Endodermal cell (in vitro differentiated cells): ENCODE data around the gene TLCD3B. TPM values are rescaled to one million over a fixed set of nuclear protein-coding genes. Genes with fewer than 3 reads are reported as not detected.

Experiments
- DNase-seq: peaks from one replicate; pipeline ENCODE4 v3.0.0-alpha.2; 2017
- H3K27ac ChIP-seq: 2 replicates; pipeline ENCODE4 v1.5.1; 2013; ENCODE audit warnings: mild to moderate bottlenecking, low read depth, low read length, moderate library complexity
- H3K27me3 ChIP-seq: 2 replicates; pipeline ENCODE4 v1.6.1; 2013; ENCODE audit warnings: mild to moderate bottlenecking, low read length, moderate library complexity; ENCODE audit not compliant: insufficient read depth, control insufficient read depth, poor library complexity, severe bottlenecking
- H3K36me3 ChIP-seq: 2 replicates; pipeline ENCODE4 v1.7.0; 2013; ENCODE audit warnings: mild to moderate bottlenecking, low read length, moderate library complexity; ENCODE audit not compliant: control insufficient read depth, insufficient read depth
- H3K4me1 ChIP-seq: one replicate; pipeline ENCODE4 v1.7.0; 2013; ENCODE audit warnings: low read length; ENCODE audit not compliant: control insufficient read depth, insufficient read depth
- H3K4me3 ChIP-seq: 2 replicates; pipeline ENCODE4 v1.5.1; 2013; ENCODE audit warnings: mild to moderate bottlenecking, low read length, moderate library complexity
- H3K9ac ChIP-seq: 2 replicates; pipeline ENCODE4 v1.6.1; 2013; ENCODE audit warnings: mild to moderate bottlenecking, low read length, moderate library complexity; ENCODE audit not compliant: poor library complexity, severe bottlenecking; ENCODE audit errors: extremely low read depth
- H3K9me3 ChIP-seq: 2 replicates; pipeline ENCODE4 v1.6.1; 2013; ENCODE audit warnings: mild to moderate bottlenecking, low read length, moderate library complexity; ENCODE audit not compliant: control insufficient read depth
- H3K27ac Mint-ChIP-seq: 2 replicates; pipeline ENCODE4 v1.8.0; 2020; ENCODE audit warnings: mixed read lengths
- H3K27me3 Mint-ChIP-seq: 2 replicates; pipeline ENCODE4 v1.8.0; 2021; ENCODE audit warnings: mild to moderate bottlenecking, mixed read lengths; ENCODE audit not compliant: insufficient read depth
- H3K36me3 Mint-ChIP-seq: 2 replicates; pipeline ENCODE4 v1.8.0; 2020; ENCODE audit warnings: low read depth, mixed read lengths
- H3K4me1 Mint-ChIP-seq: 2 replicates; pipeline ENCODE4 v1.8.0; 2020; ENCODE audit warnings: mixed read lengths
- H3K4me3 Mint-ChIP-seq: 2 replicates; pipeline ENCODE4 v1.8.0; 2020; ENCODE audit warnings: mild to moderate bottlenecking, moderate library complexity, mixed read lengths
- H3K9me3 Mint-ChIP-seq: 2 replicates; pipeline ENCODE4 v1.8.0; 2020; ENCODE audit warnings: mild to moderate bottlenecking, mixed read lengths
- WGBS, 2 experiments: methylation state at CpG; one replicate each; pipeline versions ENCODE4 v1.1.5 to v1.1.7; 2013; ENCODE audit warnings: missing lambda C conversion rate in 2 of 2, mixed read lengths in 1 of 2; ENCODE audit not compliant: insufficient coverage in 1 of 2, insufficient read length in 1 of 2; 5-methylcytosine and 5-hydroxymethylcytosine counted together
- total RNA-seq, 2 donors: library from RNA; stranded (reverse); fragmentation: NEBNext Ultra II Directional in 1 of 2; extraction: Animal tissue kit (Norgen Biotek cat#: 25700) in 1 of 2; gene quantifications; 2 replicates in 1 of 2; 3 replicates in 1 of 2; pipeline ENCODE4 v1.2.1, GENCODE V29; 2021
- TF ChIP-seq, protein P1 (sequence below): fragments of 200-600 bp; sonication (generic); conservative IDR thresholded peaks from 2 replicates; pipeline ENCODE4 v1.5.0; 2021; ENCODE audit warnings: antibody characterized with exemption, mild to moderate bottlenecking

TLCD3B gene
- total RNA-seq, 2 donors from 2014 or later, result 3.3 to 3.5 TPM

DNA sequence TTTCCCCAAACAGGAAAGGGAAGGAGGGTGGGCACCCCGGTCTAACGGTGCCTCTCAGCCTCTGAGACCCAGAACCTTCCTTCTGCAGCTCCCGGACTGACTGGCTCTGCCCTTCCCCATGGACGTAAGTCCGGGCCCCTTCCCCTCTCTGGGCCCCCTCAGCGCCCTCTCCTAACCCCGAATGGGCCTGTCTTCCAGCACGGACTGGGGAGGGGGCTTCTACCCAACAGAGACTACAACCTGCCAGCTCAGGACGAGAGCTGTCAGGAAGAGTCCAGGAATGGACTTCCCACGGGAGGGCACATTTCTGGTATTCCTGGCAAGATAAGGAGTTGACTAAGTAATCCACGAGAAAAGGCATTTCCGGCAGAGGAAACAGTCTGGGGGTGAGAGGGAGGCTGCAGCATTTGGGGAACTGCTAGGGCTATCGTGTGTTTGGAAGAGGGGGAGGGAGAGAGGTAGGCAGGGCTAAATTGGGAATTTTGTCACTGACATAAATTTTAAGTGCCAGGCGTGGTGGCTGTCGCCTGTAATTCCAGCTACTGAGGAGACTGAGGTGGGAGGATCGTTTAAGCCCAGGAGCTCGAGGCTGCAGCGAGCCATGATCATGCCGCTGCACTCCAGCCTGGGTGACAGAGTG lies 22.4 kb upstream of the TLCD3B start:
- Mint-ChIP-seq H3K27me3 (peaks cover 10% of the 10 kb centered on the region), H3K9me3 (no peaks in the 10 kb centered on the region), H3K36me3 (no peaks in the 10 kb centered on the region), H3K4me3 (peak overlapping the region; percentile 72), H3K27ac (no peak overlapping the region), H3K4me1 (peaks cover 4% of the 10 kb centered on the region)
- Histone ChIP-seq H3K27ac (no peak overlapping the region), H3K27me3 (no peaks in the 10 kb centered on the region), H3K36me3 (peaks cover 3% of the 10 kb centered on the region), H3K9ac (peak overlapping the region; percentile 50), H3K4me1 (no peaks in the 10 kb centered on the region), H3K9me3 (no peaks in the 10 kb centered on the region), H3K4me3 (peak overlapping the region; percentile 85)
- 21 to 22% methylated on average over 15 to 19 of the region's 19 CpGs for WGBS, 2 experiments
- peak; percentile 61 for DNase-seq
- TF ChIP-seq, protein P1, sequence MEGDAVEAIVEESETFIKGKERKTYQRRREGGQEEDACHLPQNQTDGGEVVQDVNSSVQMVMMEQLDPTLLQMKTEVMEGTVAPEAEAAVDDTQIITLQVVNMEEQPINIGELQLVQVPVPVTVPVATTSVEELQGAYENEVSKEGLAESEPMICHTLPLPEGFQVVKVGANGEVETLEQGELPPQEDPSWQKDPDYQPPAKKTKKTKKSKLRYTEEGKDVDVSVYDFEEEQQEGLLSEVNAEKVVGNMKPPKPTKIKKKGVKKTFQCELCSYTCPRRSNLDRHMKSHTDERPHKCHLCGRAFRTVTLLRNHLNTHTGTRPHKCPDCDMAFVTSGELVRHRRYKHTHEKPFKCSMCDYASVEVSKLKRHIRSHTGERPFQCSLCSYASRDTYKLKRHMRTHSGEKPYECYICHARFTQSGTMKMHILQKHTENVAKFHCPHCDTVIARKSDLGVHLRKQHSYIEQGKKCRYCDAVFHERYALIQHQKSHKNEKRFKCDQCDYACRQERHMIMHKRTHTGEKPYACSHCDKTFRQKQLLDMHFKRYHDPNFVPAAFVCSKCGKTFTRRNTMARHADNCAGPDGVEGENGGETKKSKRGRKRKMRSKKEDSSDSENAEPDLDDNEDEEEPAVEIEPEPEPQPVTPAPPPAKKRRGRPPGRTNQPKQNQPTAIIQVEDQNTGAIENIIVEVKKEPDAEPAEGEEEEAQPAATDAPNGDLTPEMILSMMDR, result no peak

DNA sequence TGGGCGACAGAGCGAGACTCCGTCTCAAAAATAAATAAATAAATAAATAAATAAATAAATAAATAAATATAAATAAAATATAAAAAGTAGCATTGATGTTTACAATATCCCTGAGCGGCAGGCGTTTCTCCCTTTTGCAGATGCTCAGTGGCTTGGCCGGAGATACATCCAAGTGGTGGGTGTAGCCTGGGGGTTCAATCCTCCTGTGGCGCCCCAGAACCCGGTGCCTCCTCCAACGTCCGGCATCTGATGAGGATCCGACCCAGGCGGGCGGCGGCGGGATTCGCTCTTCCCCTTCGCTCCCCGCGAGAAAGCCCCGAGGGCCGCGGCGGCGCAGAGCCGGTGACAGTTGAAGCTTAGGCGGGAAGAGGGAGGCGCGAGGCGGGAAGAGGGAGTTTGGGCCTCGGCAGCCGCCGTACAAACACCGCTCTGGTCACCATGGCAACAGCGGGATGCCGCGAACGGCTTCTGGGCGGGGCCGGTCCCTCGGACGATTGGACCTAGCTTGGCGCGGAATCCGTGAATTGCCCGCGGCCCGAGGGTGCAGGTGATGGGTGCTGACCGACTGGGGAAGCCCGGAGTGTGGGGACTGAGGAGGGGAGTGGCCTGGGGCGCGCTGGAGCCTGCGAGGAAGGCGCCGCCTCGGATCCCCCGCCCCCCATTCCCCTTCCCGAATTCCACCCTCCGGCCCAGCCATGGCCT lies 21.8 kb upstream of the TLCD3B start:
- Histone ChIP-seq H3K9ac (peak overlapping the region; percentile 50), H3K36me3 (peaks cover 3% of the 10 kb centered on the region), H3K4me1 (no peaks in the 10 kb centered on the region), H3K27me3 (no peaks in the 10 kb centered on the region), H3K9me3 (no peaks in the 10 kb centered on the region), H3K4me3 (peak overlapping the region; percentile 85), H3K27ac (no peak overlapping the region)
- H3K4me1 Mint-ChIP-seq, result peaks cover 4% of the 10 kb centered on the region
- peak overlapping the region; percentile 72 for H3K4me3 Mint-ChIP-seq
- TF ChIP-seq, protein P1, result no peak
- no peak overlapping the region for H3K27ac Mint-ChIP-seq
- no peaks in the 10 kb centered on the region for H3K9me3 Mint-ChIP-seq
- H3K27me3 Mint-ChIP-seq, result peaks cover 10% of the 10 kb centered on the region
- peak; percentile 96 for DNase-seq
- 0 to 3% methylated on average over 2 to 47 of the region's 58 CpGs for WGBS, 2 experiments
- no peaks in the 10 kb centered on the region for H3K36me3 Mint-ChIP-seq

DNA sequence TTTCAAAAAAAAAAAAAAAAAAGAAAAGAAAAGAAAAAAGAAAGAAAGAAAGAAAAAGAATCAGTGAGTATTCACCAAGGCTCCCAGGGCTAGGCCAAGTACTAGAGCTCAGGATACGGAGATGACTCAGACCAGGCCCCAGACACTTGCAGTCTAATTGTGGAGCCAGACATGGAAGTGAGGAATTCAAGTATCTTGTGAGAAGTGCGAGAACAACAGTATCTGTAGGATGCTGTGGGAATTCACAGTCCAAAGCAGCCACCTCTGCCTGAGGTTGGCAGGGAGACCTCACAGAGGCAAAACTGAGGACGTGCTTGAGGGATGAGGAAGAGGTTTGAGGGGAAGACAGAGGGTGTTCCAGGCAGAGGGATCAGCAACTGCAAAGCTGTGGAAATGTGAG lies 20.4 kb upstream of the TLCD3B start:
- H3K27ac Mint-ChIP-seq, result peak overlapping the region; percentile 47
- peak; percentile 57 for DNase-seq
- no peaks in the 10 kb centered on the region for H3K36me3 Mint-ChIP-seq
- WGBS, 2 experiments, result 77 to 83% methylated on average over 3 of the region's 3 CpGs
- H3K9ac ChIP-seq, result no peak overlapping the region
- TF ChIP-seq, protein P1, result no peak
- H3K4me1 ChIP-seq, result no peaks in the 10 kb centered on the region
- no peaks in the 10 kb centered on the region for H3K27me3 ChIP-seq
- H3K27me3 Mint-ChIP-seq, result peaks cover 10% of the 10 kb centered on the region
- no peaks in the 10 kb centered on the region for H3K9me3 ChIP-seq
- H3K4me1 Mint-ChIP-seq, result peaks cover 4% of the 10 kb centered on the region
- no peaks in the 10 kb centered on the region for H3K9me3 Mint-ChIP-seq
- peaks cover 3% of the 10 kb centered on the region for H3K36me3 ChIP-seq
- no peak overlapping the region for H3K27ac ChIP-seq
- H3K4me3 Mint-ChIP-seq, result peak overlapping the region; percentile 72
- no peak overlapping the region for H3K4me3 ChIP-seq
